Activated CD8-positive, alpha-beta T cell treated with anti-CD3 and anti-CD28 coated beads for 36 hours (primary cell): Measurements from ENCODE around the gene EML5. TPM values are rescaled to one million over a fixed set of nuclear protein-coding genes. Genes with fewer than 3 reads are reported as not detected.

Source experiments
- ATAC-seq: fragments of 200-7000 bp; cut with Tn5 transposase; one replicate; pipeline ENCODE4 v1.10.0; 2021; ENCODE audit warnings: mild to moderate bottlenecking, moderate library complexity
- CTCF ChIA-PET: fragments of 350-600 bp; sonication (Branson Sonifier 250); formaldehyde crosslinking; loops from one replicate; lab custom pipeline; 2021; ENCODE audit warnings: antibody characterized with exemption; lab: Charles Lee
- POLR2A ChIA-PET: fragments of 350-600 bp; sonication (Branson Sonifier 250); formaldehyde crosslinking; loops from one replicate; lab custom pipeline; 2021; ENCODE audit warnings: antibody characterized with exemption; lab: Charles Lee
- DNase-seq: peaks from one replicate; pipeline ENCODE4 v3.0.0-alpha.2; 2020
- H3K27ac Mint-ChIP-seq: one replicate; pipeline ENCODE4 v1.8.0; 2021; ENCODE audit warnings: mild to moderate bottlenecking, mixed read lengths
- H3K27me3 Mint-ChIP-seq: one replicate; pipeline ENCODE4 v1.8.0; 2021; ENCODE audit warnings: mixed read lengths
- H3K36me3 Mint-ChIP-seq: one replicate; pipeline ENCODE4 v1.8.0; 2021; ENCODE audit warnings: low read depth, mixed read lengths
- H3K4me1 Mint-ChIP-seq: one replicate; pipeline ENCODE4 v1.8.0; 2021; ENCODE audit warnings: low read depth, mixed read lengths
- H3K4me3 Mint-ChIP-seq: one replicate; pipeline ENCODE4 v1.8.0; 2021; ENCODE audit warnings: mild to moderate bottlenecking, moderate library complexity, mixed read lengths
- H3K9me3 Mint-ChIP-seq: one replicate; pipeline ENCODE4 v1.8.0; 2021; ENCODE audit warnings: mixed read lengths
- intact Hi-C: fragments of 100-400 bp; cut with micrococcal nuclease; formaldehyde crosslinking; loops from one replicate; pipeline ENCODE4 v1.10.0; 2022
- total RNA-seq, 2 experiments: library from RNA; stranded (reverse); gene quantifications; one replicate each; pipeline ENCODE4 v1.2.3, GENCODE V29; 2021
- TF ChIP-seq, protein P1 (sequence below): fragments of 200-600 bp; IDR thresholded peaks from one replicate; pipeline ENCODE4 v1.8.0; 2022; ENCODE audit warnings: antibody characterized with exemption, mild to moderate bottlenecking

Gene EML5
- 1 to 10 TPM; 2.7 to 3.8 TPM for total RNA-seq

DNA sequence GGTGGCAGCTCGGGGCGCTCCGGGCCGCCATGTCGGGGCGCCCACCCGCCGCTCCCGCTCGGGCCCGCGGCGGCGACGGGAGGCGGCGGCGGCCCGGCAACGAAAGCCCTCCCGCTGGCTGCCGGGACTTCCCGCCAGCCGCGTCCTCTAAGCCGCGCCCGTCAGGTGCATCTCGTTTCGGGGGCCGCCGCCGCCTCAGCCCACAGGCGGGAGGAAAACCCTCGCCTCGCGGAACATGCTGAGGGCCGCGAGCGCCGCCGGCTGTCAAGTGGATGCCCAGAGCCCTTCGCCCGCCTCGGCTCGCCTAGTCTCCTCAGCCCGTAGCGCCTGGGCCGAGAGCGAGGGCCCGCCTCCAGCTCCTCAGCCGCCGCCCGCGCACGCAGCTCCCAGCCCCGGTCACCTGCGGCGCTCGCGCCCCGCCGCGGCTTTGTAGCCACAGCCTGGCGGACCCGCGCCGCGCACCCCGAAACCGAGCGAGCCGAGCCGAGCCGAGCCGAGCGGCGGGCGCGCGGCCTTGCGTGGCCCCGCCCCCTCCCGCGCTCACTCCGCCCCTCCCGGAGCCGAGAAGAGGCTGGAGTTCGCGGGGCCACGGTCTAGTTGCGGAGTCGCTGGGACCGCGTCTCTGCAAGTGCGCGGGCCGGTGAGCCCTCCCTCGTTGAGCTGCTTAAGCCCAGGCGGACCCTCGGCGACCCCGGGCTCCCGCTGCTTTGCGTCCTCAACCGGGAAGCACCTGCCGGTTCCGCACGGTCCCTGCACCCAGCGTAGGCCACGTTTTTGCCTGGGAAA is at the start of gene EML5:
Gene EML5 (minus strand): TSS at position 481 of the 786 bp plus-strand sequence. CDS start 450 bp downstream, at position 31.
- ChIA-PET POLR2A (interaction anchor here (0.6 to 1.3 kb wide), 3 partner anchors 32 to 241 kb away, joined by 3 to 7 read pairs (median 4); partner anchors contain the start of gene TTC8), CTCF (interaction anchor here (1.1 to 1.5 kb wide), 6 partner anchors 10 to 228 kb away, joined by 3 to 6 read pairs (median 3); no protein-coding TSS in a partner anchor)
- H3K36me3 Mint-ChIP-seq: no peaks in the 10 kb centered on the region
- ATAC-seq: peak; percentile 84
- H3K4me3 Mint-ChIP-seq: peak within 1 kb of the TSS; percentile 84
- intact Hi-C loops: loop anchor here (10.0 kb wide), 1 partner anchor 228 kb away; the partner anchor contains the start of gene ZC3H14
- no peaks in the 10 kb centered on the region for H3K9me3 Mint-ChIP-seq
- peak within 1 kb of the TSS; percentile 80 for H3K27ac Mint-ChIP-seq
- TF ChIP-seq, protein P1, sequence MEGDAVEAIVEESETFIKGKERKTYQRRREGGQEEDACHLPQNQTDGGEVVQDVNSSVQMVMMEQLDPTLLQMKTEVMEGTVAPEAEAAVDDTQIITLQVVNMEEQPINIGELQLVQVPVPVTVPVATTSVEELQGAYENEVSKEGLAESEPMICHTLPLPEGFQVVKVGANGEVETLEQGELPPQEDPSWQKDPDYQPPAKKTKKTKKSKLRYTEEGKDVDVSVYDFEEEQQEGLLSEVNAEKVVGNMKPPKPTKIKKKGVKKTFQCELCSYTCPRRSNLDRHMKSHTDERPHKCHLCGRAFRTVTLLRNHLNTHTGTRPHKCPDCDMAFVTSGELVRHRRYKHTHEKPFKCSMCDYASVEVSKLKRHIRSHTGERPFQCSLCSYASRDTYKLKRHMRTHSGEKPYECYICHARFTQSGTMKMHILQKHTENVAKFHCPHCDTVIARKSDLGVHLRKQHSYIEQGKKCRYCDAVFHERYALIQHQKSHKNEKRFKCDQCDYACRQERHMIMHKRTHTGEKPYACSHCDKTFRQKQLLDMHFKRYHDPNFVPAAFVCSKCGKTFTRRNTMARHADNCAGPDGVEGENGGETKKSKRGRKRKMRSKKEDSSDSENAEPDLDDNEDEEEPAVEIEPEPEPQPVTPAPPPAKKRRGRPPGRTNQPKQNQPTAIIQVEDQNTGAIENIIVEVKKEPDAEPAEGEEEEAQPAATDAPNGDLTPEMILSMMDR: no peak
- peak; percentile 81 for DNase-seq
- H3K4me1 Mint-ChIP-seq: peaks cover 23% of the 10 kb centered on the region
- H3K27me3 Mint-ChIP-seq: no peaks in the 10 kb centered on the region

DNA sequence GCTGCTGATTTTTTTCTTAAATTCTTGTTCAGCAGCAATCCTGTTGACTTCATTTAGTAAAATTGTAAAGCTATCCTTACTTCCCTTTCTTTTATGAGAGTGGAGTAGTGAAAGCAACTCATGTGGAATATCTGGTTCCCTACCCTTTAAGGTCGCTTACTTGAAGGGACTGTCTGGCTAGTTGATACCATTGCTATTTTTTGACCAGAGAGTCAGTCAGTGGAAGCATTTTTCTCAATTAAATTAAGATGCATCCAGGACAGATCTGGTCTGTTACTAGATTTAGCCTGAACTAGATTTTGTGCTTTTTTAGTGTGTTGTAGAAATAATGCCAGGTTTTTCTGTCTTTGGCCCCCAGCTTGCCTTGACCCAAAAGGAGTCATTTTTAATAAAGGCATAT is 49.7 kb upstream of the EML5 start:
- Mint-ChIP-seq H3K27me3 (no peaks in the 10 kb centered on the region), H3K27ac (no peak overlapping the region), H3K4me3 (no peak overlapping the region), H3K4me1 (no peaks in the 10 kb centered on the region), H3K9me3 (no peaks in the 10 kb centered on the region), H3K36me3 (no peaks in the 10 kb centered on the region)
- DNase-seq: no peak
- intact Hi-C loops: no loop called here
- ATAC-seq: no peak
- TF ChIP-seq, protein P1: no peak
- ChIA-PET CTCF (no interaction called here), POLR2A (no interaction called here)

- DNase-seq (no peak), ATAC-seq (no peak)
- Mint-ChIP-seq H3K4me3 (no peak overlapping the region), H3K9me3 (no peaks in the 10 kb centered on the region), H3K27ac (no peak overlapping the region), H3K36me3 (no peaks in the 10 kb centered on the region), H3K27me3 (peaks cover 3% of the 10 kb centered on the region), H3K4me1 (no peaks in the 10 kb centered on the region)
- ChIA-PET CTCF (interaction anchor here (1.2 kb wide), 1 partner anchor 17 kb away, joined by 3 read pairs; no protein-coding TSS in a partner anchor), POLR2A (no interaction called here)
- intact Hi-C loops: no loop called here
- TF ChIP-seq, protein P1: no peak
Observed at GRCh38 chr14:88841741-88842140, 49.0 kb upstream of the EML5 start.

GRCh38 chr14:88840926-88841325 is 48.2 kb upstream of the EML5 start:
- POLR2A ChIA-PET: no interaction called here
- Mint-ChIP-seq H3K27ac (no peak overlapping the region), H3K9me3 (no peaks in the 10 kb centered on the region), H3K27me3 (peaks cover 3% of the 10 kb centered on the region), H3K4me3 (no peak overlapping the region), H3K4me1 (no peaks in the 10 kb centered on the region), H3K36me3 (no peaks in the 10 kb centered on the region)
- no peak for DNase-seq
- ATAC-seq: no peak
- CTCF ChIA-PET: interaction anchor here (1.2 kb wide), 1 partner anchor 16 kb away, joined by 3 read pairs; no protein-coding TSS in a partner anchor
- intact Hi-C loops: no loop called here
- TF ChIP-seq, protein P1: no peak

DNA sequence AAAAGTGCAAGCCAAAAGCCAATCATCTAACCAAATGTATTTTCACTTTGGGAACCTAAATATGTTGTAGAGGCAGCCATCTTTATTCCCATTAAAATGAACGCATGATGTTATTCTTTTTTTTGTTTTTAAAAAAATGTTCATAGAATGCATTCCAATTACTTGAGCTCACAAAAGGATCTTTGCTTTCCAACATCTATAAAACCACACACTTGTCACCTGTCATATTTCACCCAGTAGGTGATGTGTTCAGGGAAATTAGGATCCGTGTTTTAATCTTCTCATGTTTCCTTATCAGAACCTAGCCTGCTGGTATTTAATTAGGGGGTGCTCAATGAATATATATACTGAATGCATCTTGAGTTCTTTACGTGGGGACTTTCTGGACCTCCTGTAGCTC is 45.3 kb upstream of the EML5 start:
- TF ChIP-seq, protein P1: no peak
- ChIA-PET POLR2A (interaction anchor here (0.7 to 0.8 kb wide), 2 partner anchors 10 to 14 kb away, joined by 3 read pairs; partner anchors contain the start of gene TTC8), CTCF (interaction anchor here (1.0 to 1.2 kb wide), 2 partner anchors 9 to 170 kb away, joined by 3 to 5 read pairs; no protein-coding TSS in a partner anchor)
- Mint-ChIP-seq H3K9me3 (no peaks in the 10 kb centered on the region), H3K36me3 (no peaks in the 10 kb centered on the region), H3K27ac (no peak overlapping the region), H3K27me3 (peaks cover 8% of the 10 kb centered on the region), H3K4me3 (no peak overlapping the region), H3K4me1 (no peaks in the 10 kb centered on the region)
- ATAC-seq: no peak
- DNase-seq: no peak
- intact Hi-C loops: no loop called here
